ENCODE results near the gene CCDC17.
"Not testable (repeated sequence)": the region's sequence is repeated elsewhere in the genome, so short reads cannot be mapped to it uniquely, and the experiment has no call there.

The CCDC17 gene

GRCh38 chr1:45621501-45621836 lies 2.4 kb downstream of the CCDC17 start:
- no peak for DNase-seq

- no peak for DNase-seq
These were observed 3.0 kb downstream of the CCDC17 start for GRCh38 chr1:45620588-45621500.

DNA sequence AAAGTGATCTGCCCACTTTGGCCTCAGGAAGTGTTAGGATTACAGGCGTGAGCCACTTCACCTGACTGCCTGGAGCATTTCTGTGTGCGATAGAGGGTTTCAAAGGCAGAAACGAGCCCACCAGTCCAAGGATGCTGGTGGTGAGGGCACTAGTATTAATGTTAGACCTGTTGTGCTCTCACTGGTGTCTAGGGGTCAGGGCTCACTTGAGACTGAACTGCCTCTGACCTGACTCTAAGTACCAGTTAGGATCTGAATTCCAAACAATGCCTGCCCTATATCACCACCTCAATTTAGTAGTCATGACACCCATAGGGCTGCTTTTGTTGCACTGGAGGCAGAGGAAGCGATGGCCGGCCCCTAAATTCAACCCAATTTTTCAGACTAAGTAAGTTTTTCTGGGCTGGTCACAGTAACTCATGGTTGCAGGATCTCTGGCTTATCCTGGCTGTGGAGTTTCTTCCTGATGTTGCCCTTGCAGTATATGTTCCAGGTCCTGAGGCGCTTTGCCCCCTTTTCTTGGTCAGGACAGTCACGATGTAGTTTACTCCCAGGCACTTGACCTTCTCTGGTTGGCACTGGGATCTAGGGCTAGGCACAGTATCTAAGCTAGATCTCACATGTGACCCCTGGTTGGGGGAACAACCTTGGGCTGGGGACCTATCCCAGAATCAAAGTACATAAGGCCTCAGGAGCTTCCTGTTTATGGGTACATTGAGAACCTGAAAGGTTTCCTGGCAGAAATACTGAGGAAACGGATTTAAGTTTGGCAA lies 4.5 kb downstream of the CCDC17 start:
- DNase-seq, result no peak

DNA sequence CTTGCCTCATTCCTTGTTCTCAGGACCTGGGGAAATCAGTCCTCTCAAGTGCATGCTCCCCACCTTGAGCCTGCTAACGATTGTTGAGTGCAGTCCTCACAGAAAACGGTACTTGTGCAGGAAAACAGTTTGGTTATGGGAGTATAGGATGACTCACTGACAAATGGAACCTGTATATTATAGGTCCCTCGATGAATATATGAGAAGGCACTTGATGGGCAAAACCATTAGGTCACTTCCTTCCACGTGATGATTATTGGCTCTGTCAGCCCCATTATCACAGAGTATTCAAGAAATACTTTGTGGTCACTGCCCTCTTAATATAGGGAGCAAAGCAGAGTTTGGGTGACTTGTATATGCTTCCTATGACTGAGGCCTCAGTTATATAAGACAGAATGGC lies 6.2 kb downstream of the CCDC17 start:
- DNase-seq, result no peak

DNA sequence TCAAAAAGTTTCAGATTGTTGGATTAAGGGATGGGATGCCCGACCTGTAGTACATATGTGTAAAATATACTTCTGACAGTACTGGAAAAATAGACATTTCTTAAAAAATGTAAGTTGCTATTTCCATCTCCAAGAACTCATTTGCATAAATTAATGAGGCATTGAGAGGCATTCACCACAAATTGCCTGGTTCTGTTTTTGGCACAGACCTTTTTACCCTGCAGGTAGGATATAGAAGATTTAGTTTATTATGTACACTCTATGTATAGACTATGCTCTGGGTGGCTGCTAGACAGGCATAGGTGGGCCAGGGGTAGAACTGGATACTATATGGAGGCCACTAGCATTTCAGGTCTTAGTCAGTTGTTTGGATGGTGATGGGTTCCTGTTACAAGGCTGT lies 8.0 kb downstream of the CCDC17 start:
- DNase-seq, result no peak

DNA sequence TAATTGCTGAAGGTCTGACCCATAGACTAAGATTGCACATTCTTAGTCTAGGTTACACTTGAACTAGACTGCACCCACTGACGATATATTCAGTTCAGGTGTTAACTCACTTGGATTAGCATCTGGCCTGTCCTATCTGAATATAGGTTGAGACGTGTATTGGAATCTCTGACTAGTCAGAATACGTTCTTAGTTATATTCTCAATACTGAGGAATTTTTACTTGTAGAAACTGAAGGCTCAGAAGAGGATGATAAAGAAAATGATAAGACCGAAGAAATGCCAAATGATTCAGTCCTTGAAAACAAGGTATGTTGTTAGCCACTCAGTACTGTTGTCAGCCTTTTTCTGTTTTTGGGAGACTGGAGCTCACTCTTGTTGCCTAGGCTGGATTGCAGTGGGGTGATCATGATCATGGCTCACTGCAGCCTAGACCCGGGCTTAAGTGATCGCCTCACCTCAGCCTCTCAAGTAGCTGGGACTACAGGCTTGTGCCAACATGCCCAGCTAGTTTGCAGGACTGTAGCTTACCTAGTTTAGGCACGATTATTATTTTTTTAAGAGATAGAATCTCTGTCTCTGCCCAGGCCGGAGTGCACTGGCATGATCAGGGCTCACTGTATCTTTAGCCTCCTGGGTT lies 10.8 kb downstream of the CCDC17 start:
- DNase-seq, result no peak

GRCh38 chr1:45610589-45611226 lies 13.1 kb downstream of the CCDC17 start:
- no peak for DNase-seq

DNA sequence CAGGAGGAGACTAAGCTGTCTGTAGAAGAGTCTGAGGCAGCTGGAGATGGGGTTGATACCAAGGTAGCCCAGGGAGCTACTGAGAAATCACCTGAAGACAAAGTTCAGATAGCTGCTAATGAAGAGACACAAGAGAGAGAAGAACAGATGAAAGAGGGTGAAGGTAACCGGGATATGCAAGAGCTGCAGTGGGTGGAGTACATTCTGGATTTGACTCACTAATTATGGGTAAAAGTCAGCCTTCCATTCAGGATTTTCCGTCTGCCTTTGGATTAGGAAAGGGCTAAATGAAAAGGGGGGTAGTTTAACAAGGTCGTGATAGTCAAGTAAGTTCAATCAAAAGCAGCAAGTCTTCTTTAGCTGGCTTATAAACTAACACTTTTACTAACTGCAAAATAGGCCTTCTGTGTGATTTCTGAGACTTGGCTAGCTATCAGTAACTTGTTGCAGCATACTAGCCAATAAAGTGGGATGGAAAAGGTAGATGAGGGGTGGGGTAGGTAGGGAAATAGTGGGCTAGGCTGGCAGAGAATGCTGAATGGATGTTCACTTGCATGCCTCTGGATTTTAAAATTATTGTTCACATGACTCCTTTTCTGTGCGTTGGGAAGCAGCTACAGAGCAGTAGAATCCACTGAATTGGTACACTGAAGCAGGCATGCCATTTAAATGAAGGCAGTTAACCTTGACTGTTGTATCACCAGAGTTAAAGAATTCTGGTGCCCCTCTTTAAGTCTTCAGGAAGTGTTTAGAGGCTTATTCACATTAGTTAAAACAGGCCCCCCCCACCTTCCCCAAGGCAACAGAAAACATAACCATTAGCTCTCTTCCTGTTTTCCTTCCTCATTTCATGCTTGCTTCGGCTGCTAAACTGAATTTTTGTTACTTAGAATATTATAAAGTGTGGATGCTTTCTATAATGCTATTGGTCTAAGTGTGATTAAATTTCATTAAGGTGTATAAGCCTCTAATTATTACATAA lies 15.4 kb downstream of the CCDC17 start:
- DNase-seq, result peak; percentile 7

GRCh38 chr1:45607404-45608074 lies 16.3 kb downstream of the CCDC17 start:
- DNase-seq, result no peak

DNA sequence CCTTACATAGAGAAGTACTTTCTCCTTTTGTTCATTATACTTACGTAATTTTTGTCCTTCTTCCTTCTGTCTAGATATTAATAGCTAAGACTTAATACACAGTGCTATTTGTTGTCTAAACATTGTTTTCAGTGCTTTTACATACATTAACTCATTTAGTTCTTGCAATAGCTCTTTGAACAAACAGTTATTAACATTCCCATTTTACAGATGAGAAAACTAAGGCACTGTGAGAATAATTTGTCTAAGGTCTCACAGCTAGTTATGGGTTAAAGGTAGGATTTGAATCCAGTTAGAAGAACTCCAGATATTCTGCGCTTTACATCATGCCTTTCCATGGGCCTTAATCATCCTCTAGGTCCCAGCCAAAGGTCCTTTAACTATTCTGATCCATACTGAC lies 19.6 kb downstream of the CCDC17 start:
- no peak for DNase-seq

DNA sequence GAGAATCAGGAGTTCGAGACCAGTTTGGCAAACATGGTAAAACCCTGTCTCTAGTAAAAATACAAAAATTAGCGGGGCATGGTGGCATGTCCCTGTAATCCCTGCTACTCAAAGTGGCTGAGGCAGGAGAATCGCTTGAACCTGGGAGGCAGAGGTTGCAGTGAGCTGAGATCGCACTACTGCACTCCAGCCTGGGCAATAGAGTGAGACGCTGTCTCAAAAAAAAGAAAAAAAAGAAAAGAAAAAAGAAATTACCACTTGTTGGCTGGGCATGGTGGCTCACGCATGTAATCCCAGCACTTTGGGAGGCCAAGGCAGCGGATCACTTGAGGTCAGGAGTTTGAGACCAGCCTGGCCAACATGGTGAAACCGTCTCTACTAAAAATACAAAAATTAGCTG lies 27.1 kb downstream of the CCDC17 start:
- DNase-seq, result not testable (repeated sequence)

GRCh38 chr1:45594412-45594811 lies 29.4 kb downstream of the CCDC17 start:
- no peak for DNase-seq

DNA sequence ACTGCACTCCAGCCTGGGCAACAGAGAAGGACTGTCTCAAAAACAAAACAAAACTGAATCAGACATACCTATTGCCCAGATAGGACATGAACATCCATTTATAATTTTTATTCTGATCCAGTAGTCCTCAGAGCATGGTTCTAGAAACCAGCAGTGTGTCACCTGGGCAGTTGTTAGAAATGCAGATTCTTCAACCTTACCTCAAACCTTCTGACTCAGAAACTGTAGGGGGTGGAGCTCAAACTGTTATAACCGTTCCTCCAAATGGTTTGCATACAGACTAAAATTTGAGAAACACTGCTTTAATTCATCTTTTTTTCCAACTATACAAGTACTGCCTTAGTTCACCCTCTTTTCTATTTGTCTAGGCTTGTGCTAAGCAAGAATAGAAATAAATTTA lies 34.0 kb downstream of the CCDC17 start:
- no peak for DNase-seq

GRCh38 chr1:45586769-45587168 lies 37.1 kb downstream of the CCDC17 start:
- no peak for DNase-seq

- no peak for DNase-seq
These were observed 38.3 kb downstream of the CCDC17 start for GRCh38 chr1:45585496-45586075.

DNA sequence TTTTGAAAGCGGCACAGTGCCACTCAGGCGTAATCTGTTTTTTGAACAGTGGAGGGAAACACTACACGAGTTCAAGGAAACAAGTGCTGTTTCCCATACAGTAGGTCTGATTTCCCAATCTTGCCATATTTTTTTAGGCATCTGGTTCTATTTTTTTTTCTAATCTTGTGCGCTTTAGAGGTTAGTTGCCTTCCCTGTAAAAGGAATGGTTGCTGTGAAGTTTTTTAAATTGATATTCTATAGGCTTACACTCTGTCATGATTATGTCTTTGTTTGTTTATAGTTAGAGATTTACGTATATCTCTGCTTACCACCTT lies 38.8 kb downstream of the CCDC17 start:
- no peak for DNase-seq

DNA sequence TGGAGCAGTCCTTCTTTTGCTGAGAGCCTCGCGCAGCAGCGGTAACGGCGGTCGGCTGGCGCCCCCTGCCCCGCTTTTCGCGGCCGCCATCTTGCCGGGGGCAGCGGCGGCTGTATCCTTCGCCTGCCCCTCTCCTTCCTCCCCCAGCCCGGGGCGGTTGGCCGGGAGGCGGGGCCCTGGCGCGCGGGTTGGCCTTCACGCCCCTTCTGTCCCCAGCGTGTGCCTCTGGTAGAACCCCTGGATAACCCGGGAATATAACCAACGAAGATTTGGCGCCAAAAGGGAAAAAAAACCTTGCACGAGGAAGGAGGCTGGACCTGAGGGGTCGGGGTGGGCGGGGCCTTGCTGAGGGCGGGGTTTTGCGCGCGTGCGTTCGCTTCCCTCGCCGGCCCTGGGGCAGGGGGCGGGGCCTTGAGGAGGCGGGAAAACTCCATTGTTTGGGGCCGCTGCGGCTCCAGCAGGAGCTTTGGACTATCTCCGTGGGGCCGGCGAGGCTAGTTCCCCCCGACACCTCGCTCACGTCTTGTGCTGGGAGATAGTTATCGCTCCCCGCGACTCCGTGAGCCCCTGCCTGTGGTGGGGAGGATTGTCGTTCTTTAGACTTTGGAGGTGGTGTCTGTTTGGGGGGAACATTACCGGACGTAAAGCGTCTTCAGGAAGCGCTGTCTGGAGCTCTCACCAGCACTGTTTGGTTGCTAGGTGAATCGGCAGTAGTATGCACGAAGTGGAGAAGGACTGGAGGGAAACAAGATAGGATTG lies 39.3 kb downstream of the CCDC17 start:
- DNase-seq, result peak; percentile 79

GRCh38 chr1:45583666-45584350 lies 40.0 kb downstream of the CCDC17 start, which contains the start of gene NASP:
Gene NASP (plus strand): TSS chr1:45584041. CDS start chr1:45584147, 106 bp downstream.
- DNase-seq, result peak; percentile 70

GRCh38 chr1:45583264-45583665 lies 40.6 kb downstream of the CCDC17 start:
- peak; percentile 94 for DNase-seq

Measured in GDM1 (cell line).